GM19238 (cell line): Measurements from ENCODE around the gene ADIPOR2.

Source experiments
- DNase-seq: peaks from one replicate; pipeline ENCODE4 v3.0.0; 2011; ENCODE audit warnings: low spot score; ENCODE audit not compliant: insufficient read length

The ADIPOR2 gene

DNA sequence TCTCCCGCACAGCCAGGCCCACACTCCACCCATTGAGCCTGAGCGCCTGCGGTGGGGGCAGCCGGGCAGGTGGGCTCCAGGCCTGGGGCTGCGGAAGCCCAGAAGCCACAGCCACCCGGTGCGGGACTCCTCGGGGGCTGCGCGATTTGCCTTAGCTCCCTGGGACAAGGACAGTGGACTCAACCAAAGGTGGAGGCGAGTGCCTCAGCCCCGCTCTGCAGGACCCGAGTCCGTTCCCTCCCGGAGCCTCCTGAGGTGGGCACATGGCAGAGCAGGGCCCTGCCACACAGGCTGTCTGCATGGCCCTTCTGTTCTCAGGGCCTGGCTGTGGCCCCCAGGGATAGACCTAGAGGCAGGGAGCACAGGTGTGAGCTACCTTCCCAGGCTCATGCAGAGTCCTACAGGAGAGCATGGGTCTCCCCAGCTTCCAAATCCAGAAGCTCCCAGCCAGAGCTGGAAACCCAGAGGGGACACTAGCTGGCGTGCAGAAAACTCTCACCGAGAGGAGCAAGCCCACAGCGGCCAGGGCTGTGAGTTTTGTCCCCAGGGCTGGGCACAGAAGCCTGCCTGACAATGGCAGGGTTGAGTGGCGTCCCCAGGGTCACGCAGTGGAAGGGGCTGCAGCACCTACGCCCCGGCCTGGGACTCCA is 107.2 kb downstream of the ADIPOR2 start:
- no peak for DNase-seq

DNA sequence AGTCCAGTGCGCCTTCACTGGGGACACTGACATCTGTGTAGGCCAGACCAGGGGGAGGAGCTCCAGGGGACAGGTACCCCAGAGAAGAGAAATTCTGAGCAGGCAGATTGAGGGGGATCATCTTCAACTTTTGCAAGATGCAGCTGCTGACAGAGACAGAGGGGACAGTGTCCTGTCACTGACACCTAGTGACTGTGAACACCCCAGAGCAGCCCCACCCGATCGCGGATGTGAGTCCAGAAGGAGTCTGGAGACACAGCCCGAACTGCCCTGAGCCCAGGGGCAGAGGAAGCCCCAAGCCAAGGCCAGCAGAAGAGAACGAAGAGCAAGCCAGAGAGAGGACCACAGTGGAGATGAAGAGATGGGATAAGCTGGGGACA is 107.8 kb downstream of the ADIPOR2 start:
- DNase-seq, result no peak

DNA sequence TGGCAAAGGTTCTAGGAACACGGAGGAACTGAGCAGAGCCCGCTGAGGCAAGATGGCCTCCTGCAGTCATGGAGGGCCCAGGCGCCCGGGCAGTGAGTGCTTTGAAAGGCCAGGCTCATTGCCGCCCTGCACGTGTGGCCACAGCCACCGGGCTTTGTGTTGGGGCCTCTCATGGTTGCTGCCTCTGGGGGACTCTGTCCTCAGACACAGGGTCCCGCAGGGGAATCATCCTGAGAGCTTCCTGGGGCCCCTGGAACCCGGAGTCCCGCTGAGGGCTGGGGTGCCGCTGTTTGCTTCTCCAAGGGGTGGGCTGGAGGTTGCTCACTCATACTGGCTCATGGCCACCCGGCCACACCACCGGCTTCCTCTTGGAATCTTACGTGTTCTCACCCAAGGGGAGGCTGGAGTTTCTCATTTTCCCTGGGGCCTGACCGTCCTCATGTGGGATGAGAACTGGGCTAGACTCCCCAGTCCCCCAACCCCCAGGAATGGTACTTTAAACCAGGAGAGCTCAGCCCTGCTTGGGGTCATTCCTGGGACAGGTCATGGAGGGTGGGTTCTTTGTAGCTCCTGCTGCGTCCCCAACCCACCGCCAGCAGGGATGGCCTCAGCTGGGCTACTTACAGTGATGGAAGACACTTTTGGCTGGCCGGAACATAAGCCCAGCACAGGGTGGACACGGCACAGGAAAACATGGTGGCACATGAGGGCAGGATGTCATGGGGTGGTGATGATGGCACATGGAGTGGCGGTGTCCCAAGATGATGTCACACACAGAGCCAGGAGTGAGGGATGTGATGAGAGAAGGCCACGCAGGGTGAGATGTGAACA is 108.4 kb downstream of the ADIPOR2 start:
- DNase-seq, result no peak

DNA sequence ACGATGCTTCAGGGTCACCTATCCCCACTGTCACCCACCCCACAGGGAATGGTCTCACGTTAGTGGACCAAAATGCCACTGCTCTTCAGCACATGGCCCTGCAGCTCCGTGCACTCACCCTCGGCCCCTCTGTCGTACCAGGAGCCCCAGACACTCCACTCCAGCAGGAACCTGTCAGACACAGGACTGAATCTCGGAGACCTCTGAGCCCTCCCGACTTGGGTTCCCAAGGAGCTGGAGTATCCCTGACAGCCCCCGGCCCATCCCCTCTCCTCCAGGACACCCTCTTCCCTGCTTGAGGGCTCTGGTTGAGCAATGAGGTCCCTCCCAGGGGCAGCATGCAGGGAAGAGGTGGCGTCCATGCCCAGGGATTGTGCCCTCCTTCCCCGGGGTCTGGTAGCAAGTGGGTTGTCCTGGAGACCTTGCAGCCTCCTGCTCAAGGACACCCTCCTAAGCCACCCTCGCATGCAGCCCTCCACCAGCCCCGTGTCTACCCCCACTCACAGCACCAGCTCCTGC is 109.1 kb downstream of the ADIPOR2 start:
- no peak for DNase-seq

DNA sequence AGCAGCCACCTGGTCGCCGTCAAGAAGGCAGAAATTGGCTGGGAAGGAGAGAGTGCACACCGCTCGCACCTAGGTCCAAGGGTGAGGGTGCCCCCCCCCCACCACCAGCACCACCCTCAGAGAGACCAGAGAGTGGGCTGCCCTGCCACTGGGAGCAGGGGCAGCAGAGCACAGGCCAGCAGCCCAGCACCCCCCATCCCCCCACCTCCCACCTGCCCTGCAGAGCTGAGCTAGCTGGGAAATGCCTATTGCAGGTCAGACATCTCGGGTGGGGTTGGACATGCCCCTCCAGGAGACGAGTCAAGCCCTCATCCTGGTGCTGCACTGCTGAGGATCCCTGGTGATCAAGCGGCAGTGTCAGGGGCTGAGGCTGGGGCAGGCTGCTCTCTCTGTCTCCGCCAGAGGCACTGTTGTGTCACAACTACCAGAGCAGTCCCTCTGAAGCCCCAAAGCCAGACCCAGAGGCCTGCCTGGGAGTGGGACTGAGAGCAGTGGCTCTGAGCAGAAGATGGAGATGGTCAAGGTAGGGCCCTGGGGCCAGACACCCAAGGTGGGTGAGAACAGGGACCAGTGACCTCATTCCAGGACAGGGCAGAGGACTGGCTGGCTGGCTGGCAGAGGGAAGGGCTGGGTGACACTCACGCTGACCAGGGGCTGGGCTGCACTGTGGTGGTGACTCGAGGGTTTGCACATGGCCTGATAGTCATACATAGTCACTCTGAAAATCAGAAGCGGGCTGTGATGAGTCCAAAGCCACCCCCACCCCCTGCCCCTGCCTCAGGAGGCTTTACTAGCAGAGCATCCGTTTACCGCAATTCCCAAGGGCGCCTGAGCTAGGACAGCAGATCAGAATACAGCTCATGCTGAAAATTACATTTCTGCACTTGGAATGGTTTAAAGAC is 109.8 kb downstream of the ADIPOR2 start:
- DNase-seq, result no peak

DNA sequence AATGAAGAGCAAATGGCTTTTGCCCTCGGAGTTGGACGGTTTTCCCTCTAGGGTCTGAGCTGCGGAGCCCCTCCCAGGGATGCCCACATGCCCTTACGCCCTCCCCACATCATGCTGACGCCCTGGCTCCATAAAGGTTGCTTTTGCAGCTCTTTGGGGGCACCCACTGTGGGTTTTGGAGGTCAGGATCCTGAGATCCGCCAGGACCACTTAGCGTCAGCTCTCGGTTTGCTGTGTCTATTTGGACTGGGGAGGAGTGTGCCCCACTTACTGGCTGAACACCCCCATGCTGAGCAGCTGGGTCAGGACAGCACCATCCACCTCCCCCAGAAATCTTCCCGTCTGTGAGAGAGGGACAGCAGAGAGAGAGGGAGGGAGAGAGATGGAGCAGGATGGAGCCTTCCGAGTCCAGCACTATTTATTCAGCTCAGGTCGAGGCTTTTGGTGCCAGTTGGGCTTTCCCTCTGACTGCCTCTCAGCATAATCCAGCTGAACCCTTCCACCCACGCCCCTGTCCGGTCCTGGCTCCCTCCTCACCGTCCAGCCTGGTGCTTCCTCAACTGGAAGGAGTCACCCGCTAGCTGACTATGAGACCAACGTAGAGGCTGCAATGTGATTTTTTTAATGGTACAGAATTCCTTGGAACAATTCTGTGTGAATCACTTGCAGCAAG is 110.6 kb downstream of the ADIPOR2 start:
- no peak for DNase-seq

DNA sequence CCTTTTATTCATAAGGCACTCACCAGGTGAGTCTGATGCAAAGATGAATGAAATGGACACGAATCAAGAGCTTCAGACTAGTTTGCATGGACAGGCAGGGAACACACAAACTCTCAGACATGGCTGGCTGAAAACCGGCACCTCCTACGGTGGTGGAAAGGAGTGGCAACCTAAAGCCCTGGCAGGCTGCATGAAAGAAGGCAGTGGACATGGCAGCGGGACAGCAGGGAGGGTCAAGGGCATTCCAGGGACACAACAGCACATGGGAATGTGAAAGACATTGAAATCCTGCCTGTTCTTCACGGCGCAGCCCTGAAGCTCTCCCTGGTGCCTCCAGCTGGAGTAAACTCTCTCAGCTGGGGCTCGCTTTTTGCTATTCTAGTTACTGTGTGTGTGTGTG is 112.9 kb downstream of the ADIPOR2 start:
- DNase-seq, result no peak

DNA sequence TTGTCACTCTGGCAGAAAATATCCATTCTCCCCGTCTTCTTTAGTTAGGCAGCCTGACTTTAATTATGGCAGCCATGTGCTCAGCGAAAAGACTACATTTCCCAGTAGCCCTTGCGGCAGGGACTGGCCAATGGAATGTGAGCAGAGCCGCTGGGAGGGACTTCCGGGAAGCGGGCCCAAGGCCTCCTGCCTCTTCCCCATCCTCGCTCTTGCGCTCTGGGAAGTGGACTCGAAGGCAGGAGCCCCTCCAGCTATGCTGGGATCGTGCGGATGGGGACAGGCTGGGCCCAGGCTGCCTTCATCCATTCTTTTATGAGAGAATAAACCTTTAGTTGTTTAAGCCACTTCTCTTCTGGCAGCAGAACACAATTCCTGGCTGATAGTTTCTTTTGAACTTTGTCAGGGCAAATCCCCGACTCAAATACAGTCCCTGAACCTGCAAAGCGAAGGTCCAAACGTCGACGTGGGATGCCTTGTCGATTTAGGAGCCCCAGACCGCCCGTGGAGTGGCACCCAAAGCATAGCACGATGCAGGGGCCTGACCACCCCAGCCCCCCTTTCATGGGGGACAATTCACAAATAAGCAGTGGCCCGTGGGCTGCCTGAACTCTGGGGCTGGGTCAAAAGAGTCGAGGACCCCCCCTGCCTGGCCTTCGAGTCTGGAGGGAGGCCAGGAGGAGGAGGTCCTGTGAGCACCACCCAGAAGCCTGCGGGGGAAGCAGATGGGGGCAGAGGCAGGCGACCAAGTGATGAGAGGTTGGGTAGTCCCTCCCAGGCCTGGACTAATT is 113.9 kb downstream of the ADIPOR2 start:
- peak; percentile 95 for DNase-seq

DNA sequence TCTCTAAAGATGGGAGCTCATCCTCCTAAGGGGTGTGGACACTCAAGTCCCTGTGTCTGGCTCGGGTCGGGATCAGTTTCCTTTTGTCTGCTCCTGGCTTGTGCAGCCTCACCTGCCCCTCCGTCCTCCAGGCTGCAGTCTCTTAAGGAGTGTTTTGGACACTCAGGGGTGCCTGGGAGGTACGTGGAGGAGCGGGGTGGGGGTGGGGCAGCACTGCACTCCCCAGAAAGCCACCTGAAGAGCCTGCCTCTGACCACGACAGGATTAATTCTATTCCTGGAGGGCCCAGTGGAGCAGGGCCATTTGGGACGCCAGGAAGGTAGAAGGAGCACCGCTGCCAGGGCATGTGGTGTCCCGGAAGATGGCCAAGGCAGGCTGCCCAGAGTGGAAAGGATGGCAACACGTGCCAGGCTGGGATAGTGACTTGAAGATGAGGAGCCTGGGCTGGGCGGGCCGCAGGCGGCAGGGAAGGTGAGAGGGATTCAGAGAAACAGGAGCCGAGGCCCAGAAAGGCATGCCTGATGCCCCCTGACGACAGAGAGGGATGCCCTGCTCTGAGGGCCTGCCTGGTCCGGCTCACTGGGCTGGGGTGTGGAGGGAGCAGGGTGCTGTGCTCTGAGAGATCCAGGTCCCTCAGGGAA is 114.7 kb downstream of the ADIPOR2 start:
- no peak for DNase-seq

DNA sequence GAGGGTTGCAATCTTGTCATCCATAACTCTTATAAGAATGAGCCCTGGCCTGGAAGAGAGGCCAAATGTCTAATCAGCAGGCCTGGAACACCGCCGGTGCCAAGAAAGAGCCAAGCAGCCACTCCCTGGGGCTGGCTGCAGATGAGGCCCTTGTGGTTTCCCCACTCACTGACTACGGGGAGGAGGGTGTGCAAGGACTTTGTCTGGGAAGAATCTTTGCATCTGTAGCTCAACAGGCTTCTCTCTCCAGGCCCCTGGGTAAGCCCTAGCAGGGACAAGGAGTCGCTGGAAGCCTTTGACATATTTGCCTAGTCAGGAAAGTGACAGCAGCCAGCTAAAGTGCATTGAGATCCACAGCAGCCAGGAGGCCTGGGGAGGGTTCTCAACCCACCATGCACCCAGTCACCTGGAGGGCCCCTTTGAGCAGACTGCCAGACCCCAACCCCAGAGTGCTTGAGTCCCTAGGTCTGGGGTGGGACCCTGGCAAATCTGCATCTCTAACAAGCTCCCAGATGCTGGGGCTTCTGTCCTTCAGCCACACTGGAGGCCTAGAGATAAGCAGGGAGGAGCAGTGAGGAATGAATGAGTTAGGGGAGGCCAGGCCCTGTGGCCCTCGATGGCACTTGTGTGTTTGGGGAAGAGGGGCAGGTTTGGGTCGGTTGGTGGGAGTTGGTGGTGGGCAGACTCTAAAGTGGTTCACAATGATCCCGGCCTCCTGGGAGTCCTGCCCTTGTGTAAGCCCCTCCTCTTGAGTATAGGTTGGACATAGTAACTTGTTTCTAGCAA is 115.6 kb downstream of the ADIPOR2 start:
- no peak for DNase-seq

DNA sequence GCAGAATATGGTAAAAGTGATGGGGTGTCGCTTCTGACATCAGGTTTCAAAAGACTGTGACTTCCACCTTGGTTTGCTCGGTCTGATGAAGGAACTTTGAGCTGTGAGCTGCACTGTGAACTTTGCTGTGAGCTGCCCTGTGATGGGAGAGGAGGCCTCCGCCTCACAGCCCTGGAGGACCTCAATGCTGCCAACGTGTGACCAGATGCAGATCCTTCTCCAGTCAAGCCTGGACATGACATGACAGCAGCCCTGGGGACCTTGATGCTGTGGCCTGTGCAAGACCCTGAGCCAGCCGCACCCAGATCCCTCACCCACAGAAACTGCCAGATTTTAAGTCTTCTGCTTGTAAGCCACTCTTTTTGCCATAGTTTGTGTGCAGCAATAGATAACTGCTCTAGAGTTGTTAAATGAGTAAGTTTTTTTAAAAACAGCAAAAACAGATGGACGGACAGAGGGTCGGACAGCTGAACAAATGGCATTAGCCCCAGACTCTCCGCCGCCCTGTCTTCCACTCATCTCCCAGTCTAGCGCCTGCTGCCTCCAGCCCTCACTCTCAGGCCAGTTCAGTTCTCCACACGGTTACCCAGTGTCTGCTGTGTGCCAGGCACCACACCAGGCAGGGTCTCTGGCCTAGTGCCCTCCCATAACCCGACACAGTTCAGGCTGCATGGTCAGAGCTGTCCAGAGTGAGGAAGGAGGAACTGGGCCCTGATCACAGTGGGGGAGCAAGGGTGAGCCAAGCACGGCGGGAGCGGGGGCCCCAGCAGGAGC is 116.4 kb downstream of the ADIPOR2 start:
- no peak for DNase-seq

DNA sequence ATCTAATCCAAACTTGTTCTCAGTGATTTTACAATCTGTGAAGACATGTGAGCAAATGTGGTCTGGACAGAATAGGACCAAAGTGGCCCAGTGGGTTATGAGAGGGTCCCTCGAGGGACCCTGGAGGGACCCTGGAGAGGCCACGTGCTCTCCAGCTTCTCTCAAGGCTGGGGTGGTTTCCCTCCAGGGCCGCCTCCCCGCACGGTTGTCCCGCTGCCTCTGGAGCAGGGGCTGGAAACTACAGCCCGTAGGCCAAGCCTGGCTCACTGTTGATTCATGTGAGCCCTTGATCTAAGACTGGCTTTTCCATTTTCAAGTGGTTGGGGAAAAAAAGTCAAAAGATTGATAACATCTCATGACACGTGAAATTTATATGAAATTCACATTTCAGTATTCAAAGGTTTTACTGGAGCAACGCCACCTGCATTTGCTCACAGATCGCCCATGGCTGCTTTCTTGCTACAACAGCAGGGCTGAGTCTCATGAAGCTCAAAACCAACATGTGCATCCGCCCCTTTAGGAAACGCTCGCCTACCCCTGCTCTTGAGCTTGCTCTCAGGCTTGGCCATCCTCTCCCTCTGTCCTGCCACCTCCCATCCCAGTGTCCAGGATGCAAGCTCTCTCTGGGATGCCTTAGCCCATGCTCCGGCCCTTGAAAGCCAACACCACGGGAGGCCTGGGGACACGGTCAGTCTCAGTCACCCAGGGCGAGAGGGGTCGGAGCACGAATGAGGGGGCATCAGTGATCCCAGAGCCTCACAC is 117.3 kb downstream of the ADIPOR2 start:
- no peak for DNase-seq

DNA sequence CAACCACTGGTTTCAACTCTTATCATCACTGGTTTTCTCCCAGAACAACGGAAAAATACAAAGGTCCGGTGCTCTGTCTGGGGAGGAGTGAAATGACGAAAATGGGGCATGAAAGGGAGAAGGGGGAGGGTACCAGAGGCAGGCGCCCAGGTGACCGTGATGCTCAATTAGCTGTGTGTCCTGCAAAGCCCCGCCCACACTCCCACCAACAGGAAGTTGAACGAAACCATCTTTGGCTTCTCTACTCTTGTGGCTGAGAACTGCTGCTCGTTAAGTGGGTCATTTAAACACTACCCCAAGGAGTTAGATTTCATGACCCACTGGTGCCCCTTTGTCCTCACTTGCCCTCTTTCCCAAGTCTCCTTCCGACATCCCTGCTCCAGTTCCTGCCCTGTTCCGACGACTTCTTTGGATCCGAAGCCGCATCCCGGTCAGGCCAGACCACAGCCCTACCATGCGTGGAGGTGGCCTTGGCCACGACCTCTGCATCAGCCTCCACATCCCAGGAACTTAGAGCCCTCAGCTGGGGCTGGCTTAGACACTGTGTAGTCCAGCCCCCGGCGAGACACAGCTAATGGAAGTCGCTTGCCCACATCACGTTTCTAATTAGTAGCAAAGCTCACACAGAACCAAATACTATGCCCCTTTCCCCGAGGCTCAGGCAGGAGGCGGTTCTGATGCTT is 118.1 kb downstream of the ADIPOR2 start:
- DNase-seq, result no peak

DNA sequence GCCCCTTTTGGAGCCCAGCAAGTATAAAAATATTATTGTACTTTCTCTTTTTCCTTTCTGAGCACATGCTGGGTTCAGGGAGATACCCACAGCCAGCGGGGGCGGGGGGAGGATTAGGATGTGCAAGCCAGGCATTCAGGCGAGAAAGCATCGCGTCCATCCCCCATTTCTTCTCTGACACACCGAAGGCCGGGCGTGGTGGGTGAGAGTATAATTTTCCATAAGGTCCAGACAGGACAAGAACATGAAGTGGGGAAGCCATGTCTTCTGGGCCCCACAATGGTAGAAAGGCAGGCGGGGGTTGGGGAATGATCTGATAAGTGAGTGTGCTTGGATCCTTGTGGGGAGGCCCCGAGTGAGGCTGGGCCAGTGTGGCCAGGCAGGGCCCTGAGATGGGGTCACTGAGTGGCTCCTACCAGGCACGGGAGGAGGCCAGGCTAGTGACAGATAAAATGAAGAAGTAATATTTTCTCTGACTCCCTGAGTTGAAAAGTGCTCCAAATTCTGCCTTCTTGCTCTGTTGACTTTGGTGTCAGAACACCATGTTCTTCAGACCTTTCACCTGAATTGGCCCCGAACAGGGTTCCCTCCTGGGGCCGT is 118.8 kb downstream of the ADIPOR2 start:
- no peak for DNase-seq

DNA sequence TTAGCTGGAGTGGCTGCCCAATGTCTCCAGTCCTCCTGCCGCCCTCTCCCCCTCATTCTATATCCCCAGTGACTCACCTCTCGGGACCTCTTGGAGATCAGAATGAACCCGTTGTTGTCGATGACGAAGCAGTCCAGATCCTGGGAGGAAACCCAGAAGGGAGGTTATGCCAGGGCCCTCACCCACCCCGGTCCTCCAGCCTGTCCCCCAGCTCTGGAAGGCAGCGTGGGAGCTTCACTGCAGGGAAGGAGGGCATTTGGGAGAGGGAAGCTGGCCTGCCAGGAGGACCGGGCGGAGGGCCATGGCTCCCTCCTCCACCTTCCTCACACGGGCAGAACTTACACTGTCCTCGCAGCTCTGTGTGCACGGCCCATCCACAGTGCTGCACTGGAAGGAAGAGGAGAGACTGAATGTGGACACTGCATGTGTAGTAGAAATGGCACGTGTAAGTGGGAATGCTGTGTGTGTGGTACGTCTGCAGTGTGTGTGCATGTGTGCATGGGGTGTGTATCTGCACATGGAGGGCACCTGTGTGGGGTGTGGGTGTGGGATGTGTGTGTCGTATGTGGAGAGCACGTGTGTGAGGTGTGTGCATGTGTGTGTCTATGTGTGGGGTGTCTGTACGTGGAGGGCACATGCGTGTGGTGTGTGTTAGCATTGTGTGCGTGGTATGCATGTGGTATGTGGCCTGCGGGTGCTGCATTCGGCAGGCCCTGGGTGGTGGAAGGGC is 119.5 kb downstream of the ADIPOR2 start:
- DNase-seq, result no peak

DNA sequence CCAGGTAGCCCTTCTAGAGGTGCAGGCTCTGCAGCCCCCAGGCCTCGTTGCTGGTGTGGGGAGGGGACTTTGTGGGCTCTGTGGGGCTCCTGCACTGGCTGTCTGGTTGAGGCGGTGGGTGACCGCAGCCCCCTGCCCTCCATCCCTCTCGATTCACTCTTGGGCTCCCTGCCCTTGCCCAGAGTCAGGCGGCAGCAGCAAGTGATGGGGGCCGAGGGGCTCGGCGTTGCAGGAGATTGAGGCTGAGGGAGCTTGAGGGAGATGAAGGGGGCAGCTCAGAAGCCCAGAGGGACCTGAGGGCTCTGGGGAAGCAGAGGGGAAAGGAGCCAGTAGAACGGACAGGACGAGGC is 120.0 kb downstream of the ADIPOR2 start:
- no peak for DNase-seq
